GM10266 (cell line): ENCODE data around the gene MEF2D.

Source experiments
- DNase-seq: peaks from one replicate; pipeline ENCODE4 v3.0.0; 2012; ENCODE audit errors: extremely low spot score
- CTCF ChIP-seq: IDR thresholded peaks from 2 replicates; pipeline ENCODE4 v1.5.1; 2012; ENCODE audit warnings: mild to moderate bottlenecking, low read depth; ENCODE audit not compliant: control insufficient read depth, insufficient read depth; ENCODE audit errors: missing control alignments

Gene MEF2D

GRCh38 chr1:156525071-156525501, 24.5 kb upstream of the MEF2D start:
- no peak for TF ChIP-seq CTCF
- DNase-seq: peak; percentile 39

GRCh38 chr1:156524481-156524869, 23.9 kb upstream of the MEF2D start:
- TF ChIP-seq CTCF: no peak
- DNase-seq: peak; percentile 40

- DNase-seq: no peak
- TF ChIP-seq CTCF: no peak
Observed at GRCh38 chr1:156523801-156524480, 23.4 kb upstream of the MEF2D start.

GRCh38 chr1:156522443-156522970, 21.9 kb upstream of the MEF2D start:
- DNase-seq: no peak
- TF ChIP-seq CTCF: no peak

GRCh38 chr1:156517748-156518147, 17.2 kb upstream of the MEF2D start:
- DNase-seq: no peak
- no peak for TF ChIP-seq CTCF

GRCh38 chr1:156516821-156517220, 16.2 kb upstream of the MEF2D start:
- no peak for DNase-seq
- no peak for TF ChIP-seq CTCF

- TF ChIP-seq CTCF: no peak
- no peak for DNase-seq
Observed at GRCh38 chr1:156515956-156516355, 15.4 kb upstream of the MEF2D start.
